Renal pelvis (tissue), 4 donors: ENCODE measurements around the gene CTSL. TPM values are rescaled to one million over a fixed set of nuclear protein-coding genes. Genes with fewer than 3 reads are reported as not detected.
"Not testable (repeated sequence)": the region's sequence is repeated elsewhere in the genome, so short reads cannot be mapped to it uniquely, and the experiment has no call there.

ENCODE experiments used
- DNase-seq: peaks from one replicate; pipeline ENCODE4 v3.0.0-alpha.2; 2013
- polyA plus RNA-seq, 3 donors: library from polyadenylated mRNA; unstranded; fragments of 120-200 nt; gene quantifications; one replicate each; pipeline ENCODE4 v1.2.1, GENCODE V29; 2013; ENCODE audit not compliant: insufficient read length in 3 of 3

CTSL gene
- polyA plus RNA-seq, 3 donors: 148 to 169 (median 164) TPM

DNA sequence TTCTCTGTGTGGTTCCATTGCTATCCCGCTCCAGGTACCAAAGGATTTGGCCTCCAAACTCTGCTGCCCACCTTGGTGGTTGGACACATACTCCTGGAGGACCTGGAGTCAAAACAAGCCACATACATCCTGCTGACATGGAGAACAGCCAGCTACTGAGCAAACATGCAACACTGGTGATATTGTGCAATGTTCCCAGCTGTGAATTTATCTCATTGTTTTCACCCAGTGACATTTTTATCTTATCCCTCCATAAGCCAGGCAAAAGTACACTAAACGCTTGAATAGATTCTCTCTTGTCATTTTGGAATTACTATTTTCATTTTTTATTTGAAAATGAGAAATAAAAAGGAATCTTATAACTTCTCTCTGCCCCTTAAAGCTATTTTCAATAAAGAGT, 11.1 kb upstream of the CTSL start:
- no peak for DNase-seq

DNA sequence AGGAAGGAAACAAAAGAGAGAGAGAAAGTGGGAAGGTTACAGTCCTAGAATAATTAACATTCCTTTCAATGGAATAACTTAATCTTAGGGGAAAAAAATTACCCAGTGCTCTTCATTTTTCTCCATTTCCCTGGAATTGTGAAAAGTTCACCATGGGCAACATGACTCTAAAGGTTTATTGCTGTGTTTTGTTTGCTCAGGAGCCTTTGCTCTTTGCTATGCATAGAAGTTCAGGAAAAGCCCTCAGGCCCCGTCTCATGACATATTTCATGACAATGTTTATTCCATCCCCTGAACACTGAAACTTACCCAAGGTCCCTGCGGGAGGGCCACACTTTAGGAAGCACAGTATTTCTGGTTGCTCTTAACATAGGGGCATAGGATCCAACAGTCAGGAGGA, 9.8 kb upstream of the CTSL start:
- no peak for DNase-seq

DNA sequence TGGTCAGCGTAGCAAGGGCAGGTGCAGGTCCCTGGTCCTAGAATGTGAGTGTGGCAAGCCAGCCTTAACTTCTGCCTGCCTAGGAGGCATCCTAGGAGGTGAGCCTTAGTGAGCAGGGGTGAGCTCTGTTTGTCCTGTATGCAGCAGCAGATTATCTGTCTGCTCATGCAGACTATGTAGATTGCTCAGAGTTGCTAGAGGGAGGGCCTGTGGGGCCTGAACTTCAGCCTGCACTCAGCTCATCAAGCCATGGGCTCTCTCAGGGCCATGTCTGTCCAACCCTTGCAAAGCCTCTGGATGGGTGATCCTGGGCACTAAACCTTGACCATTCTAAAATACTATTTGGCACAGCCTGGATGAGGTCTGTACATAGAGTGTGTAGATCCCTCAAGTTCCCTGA, 8.5 kb upstream of the CTSL start:
- no peak for DNase-seq

DNA sequence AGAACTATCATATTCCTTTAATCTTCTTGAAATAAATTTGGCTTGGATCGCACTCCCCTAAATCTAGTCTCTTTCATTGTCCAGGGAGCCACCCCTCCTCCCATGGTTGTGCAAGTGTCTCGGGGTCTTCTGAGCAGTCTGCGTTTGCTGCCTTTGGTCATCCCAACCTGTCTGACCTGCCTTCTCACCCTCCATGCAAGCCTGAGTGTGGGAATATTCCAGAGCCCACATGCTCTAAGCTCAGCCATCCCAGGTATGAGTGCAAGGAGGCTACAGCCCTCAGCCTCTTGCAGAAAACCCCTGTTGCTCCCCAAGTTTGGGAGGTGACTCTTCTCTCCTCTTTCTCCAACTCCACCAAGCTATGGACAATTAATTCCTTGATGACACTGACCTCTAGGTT, 7.7 kb upstream of the CTSL start:
- DNase-seq: no peak

DNA sequence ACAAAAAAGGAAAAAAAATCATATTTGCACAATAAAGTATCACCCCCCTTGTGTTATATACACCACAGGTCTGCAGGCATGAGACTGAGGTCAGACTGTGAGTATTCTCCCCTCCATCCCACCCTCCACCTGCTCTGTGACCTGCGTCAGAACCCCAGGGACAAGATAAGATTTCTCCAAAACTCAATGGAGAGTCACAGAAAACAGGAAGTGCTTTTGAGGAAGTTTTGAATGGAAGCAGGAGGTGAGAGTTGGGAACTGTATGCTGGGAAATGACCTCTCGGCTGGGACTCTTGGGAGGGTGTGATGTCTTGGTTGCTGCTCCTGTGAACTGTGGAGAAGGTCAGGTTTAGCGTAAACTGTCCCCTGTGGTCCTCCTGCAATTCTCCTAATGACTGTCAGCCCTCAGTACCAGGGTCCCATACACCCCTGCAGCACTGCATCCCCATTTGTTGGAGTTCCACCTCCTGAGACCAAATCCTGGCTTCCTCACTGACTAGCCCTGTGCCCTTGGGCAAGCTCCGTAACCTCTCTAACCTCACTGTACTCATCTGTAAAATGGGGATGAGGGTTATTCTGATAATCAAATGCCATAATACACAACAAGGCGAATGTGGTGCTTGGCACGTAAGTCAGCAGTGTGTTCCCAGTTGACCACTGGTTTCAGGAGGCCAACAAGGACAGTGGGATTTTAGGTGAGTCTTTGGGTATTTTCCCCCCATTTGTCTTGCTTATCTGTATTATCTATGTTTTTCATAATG, 6.9 kb upstream of the CTSL start:
- no peak for DNase-seq

DNA sequence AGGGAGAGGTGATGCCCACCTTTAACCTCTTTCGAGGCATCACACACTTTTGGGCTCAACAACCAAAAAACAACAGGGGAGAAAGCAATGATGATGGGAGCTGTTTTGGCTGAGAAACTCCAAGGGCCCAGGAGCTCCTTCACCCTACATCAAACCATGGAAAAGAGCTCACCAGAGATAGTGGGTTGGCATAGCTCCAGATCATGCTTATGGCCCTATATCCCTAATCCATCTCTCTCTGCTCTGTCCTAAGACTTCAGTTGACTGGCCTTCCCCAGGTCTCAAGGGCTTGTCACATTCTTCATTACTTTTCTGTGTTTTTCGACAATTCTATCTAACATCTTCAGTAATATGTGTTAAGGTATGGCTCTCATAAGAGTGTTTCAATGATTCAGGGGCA, 5.7 kb upstream of the CTSL start:
- DNase-seq: no peak

DNA sequence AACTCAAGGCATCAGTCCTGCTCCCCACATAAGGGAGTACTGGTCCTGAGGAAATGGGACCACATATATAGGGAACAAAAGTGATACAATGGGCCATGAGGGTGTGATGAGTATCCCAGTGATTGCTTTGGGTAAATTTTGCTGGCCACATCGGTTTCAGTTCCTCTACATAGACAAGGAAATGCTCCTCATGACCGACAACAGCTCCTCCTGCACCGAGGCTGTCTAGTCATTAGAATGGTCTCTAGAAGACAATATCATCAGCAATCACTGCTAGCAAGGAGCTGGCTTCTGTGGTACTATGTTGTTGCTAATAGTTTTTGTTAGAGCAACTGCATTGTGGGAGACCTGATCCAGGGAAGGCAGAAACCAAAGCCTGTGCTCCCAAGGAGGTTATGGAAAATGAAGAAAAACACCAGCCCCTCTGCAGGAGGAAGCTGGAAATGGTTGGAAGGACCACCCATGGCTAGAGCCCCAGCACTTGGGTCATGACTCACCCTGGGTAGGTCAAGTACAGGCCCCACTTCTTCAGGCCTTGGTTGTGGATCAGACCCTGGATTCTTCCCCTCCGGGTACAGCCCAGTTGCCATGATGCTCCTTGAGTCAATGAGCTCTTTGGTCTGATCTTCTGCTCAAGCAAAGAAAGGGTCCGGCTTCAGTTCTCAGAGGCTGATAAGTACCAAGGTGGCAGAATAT, 3.4 kb upstream of the CTSL start:
- DNase-seq: no peak

DNA sequence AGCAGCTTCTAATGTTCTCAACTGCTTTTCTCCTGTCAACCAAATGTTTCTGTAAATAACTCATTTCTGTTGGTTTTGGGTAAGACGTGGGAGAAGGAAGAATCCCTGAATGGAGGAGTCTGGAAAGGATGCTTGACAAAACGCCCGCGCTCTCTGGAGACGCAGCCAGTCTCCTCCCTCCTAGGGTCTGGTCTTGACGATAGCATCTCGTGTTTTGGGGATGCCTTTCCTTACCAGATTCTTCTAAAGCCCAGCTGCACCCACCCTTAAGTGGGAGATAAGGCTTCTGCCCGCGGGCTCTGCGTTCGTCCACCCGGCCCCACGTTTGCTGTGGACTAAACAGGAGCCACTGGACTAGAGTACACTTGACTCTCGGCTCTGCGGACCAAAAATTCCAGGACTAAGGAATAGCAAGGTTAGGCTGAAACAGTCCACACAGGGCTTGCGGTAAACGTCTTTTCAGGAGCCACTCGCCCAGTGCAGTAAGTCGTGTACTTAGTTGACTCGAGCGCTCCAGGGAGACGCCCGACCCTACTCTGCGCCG, 491 bp upstream of the CTSL start:
- DNase-seq: no peak

DNA sequence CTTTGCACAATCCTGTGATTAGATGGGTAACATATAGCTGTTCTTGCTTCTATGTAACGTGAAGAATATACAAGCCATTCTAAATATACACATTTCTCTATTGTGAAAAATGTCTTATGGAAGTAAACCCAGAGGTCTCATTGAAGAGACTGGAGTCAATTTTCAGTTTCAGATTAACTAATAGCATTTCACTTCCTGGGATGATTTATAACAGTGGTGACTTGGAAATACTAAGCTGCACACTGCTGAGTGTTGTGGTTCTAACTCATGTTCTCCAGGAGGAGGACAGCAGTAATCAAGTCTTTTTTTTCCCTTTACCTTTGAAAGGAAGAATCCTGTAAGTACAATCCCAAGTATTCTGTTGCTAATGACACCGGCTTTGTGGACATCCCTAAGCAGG, 3.3 kb downstream of the CTSL start:
- DNase-seq: no peak

DNA sequence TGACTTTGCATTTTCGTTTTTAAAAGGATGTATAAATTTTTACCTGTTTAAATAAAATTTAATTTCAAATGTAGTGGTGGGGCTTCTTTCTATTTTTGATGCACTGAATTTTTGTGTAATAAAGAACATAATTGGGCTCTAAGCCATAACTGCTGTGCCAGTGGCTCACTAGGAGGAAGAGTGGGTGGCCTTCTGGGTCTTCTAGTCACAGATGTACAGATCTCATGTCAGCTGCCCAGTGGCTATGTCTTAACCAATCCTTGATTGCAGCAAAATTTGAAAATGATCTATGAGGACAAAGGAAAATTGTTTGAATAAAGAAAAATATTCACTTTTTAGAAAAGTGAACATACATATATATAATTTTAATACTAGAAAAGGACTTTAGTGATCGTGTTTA, 5.4 kb downstream of the CTSL start:
- no peak for DNase-seq

DNA sequence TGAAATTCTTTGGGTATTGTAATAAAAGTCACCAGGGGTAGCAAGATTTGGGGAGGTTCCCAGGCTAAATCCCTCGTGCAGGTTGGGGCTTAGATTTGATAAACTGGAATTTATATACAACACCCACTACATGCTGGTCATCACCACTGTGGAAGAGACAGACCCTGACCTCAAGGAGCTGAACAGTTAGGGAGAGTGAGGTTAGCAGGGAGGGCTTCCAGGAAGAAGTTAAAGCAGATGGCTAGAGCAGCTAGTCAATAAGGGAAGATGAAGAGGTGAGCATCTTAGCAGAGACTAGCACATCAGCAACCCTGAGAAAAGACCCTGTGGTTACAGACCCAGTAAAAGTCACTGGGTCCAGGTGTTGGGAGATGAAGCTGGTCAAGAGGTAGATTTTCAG, 6.4 kb downstream of the CTSL start:
- DNase-seq: no peak

DNA sequence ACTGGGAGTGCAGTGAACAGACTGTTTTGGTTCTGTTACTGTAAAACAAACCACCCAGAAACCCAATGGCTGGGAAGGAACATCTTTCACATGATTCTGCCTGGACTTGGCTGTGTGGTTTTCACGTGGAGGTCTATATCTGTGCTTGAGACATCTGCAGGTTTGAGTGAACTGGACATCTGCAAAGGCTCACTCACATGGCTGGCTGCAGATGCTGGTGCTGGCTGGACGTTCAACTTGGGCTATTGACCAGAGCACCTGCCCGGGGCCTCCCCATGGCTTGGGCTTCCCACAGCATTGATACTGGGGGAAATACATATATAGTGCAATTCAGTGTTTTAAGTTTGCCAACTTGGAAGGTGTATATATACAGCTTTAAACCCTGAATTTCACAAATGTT, 6.8 kb downstream of the CTSL start:
- DNase-seq: no peak

DNA sequence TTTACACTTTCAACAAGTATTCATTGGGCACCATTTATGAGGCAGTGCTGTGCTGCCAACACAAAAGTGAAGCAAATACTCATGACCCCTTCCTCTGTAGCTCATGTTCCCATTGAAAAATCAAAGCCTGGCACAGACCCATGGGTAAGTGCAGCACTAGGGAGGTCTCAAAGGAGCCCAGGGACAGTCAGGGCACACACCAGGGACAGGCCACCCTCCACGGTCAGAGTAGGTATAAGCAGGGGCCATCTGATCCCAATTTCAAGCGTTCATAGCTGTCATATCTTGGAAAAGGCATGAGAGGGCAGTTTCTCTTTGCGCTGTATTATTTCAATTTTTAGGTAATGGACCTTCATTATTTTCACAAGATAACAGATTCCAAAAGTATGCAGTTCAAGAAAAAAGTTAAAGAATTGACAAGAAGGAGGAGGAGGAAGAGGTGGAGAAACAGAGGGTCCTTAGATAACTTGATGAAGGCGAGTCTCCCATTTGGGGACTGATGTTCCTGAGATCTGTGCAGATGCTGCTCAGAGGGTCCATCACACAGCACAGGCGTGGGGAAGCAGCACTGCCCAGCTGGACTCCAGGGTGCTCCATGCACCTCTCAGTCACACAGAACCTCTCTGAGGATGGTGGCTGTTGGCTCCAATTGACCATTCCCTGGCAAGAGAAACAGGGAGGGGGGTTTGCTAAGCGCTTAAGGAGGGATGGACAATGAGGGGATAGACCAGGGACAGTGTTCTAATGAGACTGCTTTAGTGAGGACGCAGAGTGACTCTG, 7.5 kb downstream of the CTSL start:
- DNase-seq: no peak

DNA sequence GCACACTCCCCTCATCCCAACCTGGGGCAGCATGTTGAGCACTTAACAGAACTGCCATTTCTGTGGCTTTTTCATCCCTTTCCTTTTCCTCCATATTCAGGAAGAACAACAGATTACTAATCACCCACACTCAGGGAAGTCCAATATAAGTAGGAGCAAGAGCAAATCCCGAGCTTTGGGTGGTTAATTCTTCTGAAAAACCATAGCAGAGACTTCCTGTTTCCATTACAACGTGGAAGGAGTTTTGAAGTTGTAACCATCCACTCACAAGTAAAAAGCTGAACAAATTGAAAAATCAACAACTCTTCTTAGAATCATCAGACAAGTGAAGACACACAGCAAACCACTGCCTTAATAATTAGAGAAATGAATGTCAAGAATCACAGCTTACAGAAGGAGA, 8.2 kb downstream of the CTSL start:
- DNase-seq: no peak

DNA sequence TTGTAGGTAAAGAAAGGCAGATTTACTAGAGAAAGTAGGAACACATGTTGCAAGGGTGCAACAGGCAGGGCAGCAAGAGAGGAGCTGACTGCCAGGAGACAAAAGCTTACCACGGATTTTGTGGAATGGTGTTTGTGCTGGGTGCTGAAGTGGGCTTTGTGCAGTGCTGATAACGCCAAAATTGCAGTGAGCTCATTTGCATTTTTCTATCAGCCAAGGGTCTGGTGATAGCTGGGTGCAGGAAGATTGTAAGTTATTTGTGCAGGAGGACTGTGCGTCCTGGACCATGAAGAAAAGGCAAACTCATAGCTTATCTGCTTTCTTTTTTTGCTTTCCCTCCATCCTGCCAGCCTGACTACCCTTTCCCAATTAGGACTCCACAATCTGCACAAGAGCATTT, 13.6 kb downstream of the CTSL start:
- DNase-seq: no peak

DNA sequence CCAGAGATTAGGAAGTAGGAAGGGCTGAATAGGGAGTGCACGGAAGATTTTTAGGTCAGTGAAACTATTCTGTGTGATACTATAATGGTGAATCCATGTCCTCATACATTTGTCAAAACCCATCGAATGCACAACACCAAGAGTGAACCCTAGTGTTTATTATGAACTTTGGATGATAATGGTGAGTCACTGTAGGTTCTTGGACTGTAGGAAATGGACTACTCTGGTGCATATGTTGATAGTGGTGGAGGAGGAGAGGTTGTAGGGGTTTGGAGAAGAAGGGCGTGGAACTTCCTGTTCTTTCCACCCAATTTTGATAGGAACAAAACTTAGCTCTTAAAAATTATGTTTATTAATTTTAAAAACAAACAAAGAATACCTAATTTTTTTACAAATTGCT, 14.3 kb downstream of the CTSL start:
- DNase-seq: no peak

DNA sequence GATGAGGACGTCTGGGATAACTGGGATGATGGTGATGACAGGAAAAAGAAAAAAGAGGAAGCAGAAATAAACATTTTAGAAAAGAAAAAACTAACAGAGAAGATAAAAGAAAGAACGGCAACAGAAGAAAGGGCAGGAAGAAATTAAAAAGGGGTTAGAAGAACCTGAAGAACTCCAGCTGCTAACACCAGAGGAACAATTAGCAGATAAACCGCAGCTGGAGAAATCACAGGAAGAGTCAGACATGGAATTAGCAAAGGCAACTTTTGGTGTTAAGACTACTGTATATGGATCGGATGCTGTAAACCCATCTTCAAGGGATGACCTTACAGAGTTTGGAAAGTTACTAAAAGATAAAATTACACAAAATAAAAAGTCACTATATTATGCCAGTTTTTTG, 15.4 kb downstream of the CTSL start:
- DNase-seq: no peak

DNA sequence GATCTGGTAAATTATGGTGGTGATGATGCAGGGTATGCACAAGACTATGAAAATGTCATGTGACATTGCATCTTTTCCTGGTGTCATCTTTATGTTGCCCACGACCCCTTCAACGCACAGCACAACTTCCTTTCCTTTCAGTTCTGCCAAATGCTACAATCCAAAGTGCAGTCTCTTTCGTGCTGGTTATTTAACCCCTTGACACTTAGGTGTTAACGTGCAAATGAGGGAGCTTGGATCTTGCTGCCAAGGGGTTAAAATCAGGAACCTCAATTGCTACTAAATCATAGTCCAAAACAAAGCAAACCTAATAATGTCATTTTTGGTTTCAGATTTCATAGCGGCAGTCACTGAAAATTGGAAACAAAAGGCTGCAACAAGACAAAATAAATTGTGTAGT, 16.0 kb downstream of the CTSL start:
- DNase-seq: no peak

DNA sequence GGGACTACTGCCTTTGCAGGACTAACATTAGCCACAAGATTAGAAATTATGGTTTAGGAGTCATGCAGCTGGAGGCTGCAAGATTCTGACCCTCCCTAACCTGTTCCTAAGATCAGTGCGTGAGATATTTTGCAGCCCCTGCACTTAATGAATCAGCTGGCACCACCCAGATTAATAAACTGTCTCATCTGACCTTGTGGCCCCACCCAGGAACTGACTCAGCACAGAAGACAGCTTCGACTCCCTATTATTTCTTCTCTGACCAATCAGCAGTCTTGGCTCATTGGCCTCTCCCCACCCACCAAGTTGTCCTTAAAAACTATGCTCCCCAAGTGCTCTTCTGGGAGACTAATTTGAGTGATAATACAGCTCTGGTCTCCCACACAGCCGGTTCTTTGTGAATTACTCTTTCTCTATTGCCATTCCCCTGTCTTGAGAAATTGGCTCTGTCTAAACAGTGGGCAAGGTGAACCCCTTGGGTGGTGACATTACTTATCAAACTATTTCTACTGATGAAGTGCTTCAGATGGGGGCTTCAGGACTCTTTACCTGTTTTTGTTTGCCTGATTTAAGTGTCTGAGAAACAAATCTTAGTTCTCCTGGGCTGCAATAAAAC, 17.0 kb downstream of the CTSL start:
- DNase-seq: no peak

DNA sequence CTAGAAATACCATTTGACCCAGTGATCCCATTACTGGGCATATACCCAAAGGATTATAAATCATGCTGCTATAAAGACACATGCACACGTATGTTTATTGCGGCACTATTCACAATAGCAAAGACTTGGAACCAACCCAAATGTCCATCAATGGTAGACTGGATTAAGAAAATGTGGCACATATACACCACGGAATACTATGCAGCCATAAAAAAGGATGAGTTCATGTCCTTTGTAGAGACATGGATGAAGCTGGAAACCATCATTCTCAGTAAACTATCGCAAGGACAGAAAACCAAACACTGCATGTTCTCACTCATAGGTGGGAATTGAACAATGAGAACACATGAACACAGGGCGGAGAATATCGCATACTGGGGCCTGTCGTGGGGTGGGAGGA, 18.3 kb downstream of the CTSL start:
- DNase-seq: not testable (repeated sequence)

DNA sequence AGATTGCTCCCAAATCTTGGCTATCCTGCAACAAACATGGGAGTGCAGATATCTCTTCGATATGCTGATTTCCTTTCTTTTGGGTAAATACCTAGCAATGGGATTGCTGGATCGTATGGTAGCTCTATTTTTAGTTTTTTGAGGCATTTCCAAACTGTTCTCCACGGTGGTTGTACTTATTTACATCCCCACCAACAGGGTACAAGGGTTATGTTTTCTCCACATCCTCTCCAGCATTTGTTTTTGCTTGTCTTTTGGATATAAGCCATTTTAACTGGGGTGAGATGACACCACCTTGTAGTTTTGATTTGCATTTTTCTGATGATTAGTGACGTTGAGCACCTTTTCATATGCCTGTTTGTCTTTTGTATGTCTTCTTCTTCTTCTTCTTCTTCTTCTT, 20.3 kb downstream of the CTSL start:
- DNase-seq: no peak

DNA sequence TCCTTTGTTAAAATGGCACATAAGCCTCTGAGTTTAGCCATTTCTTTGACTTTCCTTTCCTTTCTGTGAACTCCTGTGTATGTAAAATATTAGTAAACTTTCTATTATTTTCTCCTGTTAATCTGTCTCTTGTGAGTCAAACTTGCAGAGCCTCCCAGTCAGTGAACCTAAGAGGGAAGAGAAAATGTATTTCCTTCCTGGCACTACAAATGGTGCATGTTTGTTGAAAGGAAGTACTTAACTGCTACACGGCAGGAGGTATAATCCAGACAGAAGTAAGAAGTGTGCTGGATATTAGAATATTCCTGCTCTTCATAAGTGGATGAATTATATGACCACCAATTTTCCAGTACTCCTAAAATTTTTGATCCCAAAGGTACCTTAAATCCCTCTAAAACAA, 23.0 kb downstream of the CTSL start:
- no peak for DNase-seq
